HL-60/S4 (cell line): ENCODE measurements around the gene RBM18.

Source experiments
- in situ Hi-C: fragments of 300-500 bp; cut with MboI; formaldehyde crosslinking; loops from 2 replicates; pipeline ENCODE4 v1.14.3; 2022; ENCODE audit warnings: low sequenced_read_pairs

The RBM18 gene

GRCh38 chr9:122206118-122207046 lies 58.3 kb downstream of the RBM18 start:
- in situ Hi-C loops, result no loop called here

- in situ Hi-C loops, result no loop called here
Measured at GRCh38 chr9:122205176-122205575, 59.5 kb downstream of the RBM18 start.

GRCh38 chr9:122204491-122204890 lies 60.1 kb downstream of the RBM18 start:
- in situ Hi-C loops, result no loop called here

GRCh38 chr9:122204055-122204454 lies 60.6 kb downstream of the RBM18 start:
- in situ Hi-C loops, result no loop called here

- in situ Hi-C loops, result no loop called here
Measured at GRCh38 chr9:122202111-122202510, 62.5 kb downstream of the RBM18 start.

GRCh38 chr9:122201641-122202040 lies 63.0 kb downstream of the RBM18 start:
- in situ Hi-C loops, result no loop called here

- in situ Hi-C loops, result no loop called here
Measured at GRCh38 chr9:122200960-122201595, 63.6 kb downstream of the RBM18 start.

- in situ Hi-C loops, result no loop called here
Measured at GRCh38 chr9:122197882-122198281, 66.8 kb downstream of the RBM18 start.

- in situ Hi-C loops, result no loop called here
Measured at GRCh38 chr9:122197426-122197825, 67.2 kb downstream of the RBM18 start.

- in situ Hi-C loops, result no loop called here
Measured at GRCh38 chr9:122195875-122196274, 68.8 kb downstream of the RBM18 start.

GRCh38 chr9:122193651-122194050 lies 71.0 kb downstream of the RBM18 start:
- in situ Hi-C loops, result no loop called here

GRCh38 chr9:122192914-122193525 lies 71.6 kb downstream of the RBM18 start:
- in situ Hi-C loops, result no loop called here

- in situ Hi-C loops, result no loop called here
Measured at GRCh38 chr9:122192261-122192875, 72.3 kb downstream of the RBM18 start.

- in situ Hi-C loops, result no loop called here
Measured at GRCh38 chr9:122191584-122191983, 73.1 kb downstream of the RBM18 start.

GRCh38 chr9:122190597-122191381 lies 73.9 kb downstream of the RBM18 start:
- in situ Hi-C loops, result no loop called here

- in situ Hi-C loops, result no loop called here
Measured at GRCh38 chr9:122188369-122188768, 76.3 kb downstream of the RBM18 start.
